Limb (tissue), 2 donors: ENCODE results near the gene WNT9B.

ENCODE experiments used
- DNase-seq, 2 donors: peaks; one replicate each; pipeline ENCODE4 v3.0.0-alpha.2; 2016; ENCODE audit errors: extremely low spot score in 2 of 2

WNT9B gene

DNA sequence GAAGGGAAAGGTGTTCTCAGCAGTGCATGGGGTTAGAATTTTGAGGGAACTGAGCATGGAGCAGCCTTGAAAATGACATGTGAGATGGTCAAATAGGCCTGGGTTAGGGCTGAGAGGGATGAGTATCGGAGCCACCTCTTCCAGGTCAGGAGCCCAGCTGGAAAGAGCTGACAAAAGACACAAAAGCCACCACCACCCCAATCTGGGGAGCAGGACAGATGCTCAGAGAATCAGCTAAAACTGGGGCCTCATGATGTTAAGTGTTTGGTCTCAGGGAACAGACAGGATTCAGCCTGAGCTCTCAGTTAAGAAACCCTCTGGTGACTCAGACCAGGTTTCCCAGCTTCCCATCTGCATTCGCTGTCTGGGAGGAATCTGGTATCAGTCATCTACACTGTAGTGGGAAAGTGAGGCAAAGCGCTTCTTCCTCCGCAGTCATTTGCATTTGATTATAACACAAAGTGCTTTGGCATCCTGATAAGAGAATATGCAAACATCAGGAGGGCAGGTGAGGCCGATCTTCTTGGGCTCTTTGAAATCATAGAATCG, 2.6 kb downstream of the WNT9B start:
- no peak for DNase-seq

- no peak for DNase-seq
Measured at GRCh38 chr17:46854515-46854914, 3.1 kb downstream of the WNT9B start.

- DNase-seq = no peak
Measured at GRCh38 chr17:46854948-46855347, 3.6 kb downstream of the WNT9B start.

- DNase-seq = no peak
Measured at GRCh38 chr17:46857600-46857999, 6.2 kb downstream of the WNT9B start.

- DNase-seq = no peak
Measured at GRCh38 chr17:46859996-46860395, 8.6 kb downstream of the WNT9B start.

- DNase-seq = no peak
Measured at GRCh38 chr17:46862949-46863348, 11.6 kb downstream of the WNT9B start.

DNA sequence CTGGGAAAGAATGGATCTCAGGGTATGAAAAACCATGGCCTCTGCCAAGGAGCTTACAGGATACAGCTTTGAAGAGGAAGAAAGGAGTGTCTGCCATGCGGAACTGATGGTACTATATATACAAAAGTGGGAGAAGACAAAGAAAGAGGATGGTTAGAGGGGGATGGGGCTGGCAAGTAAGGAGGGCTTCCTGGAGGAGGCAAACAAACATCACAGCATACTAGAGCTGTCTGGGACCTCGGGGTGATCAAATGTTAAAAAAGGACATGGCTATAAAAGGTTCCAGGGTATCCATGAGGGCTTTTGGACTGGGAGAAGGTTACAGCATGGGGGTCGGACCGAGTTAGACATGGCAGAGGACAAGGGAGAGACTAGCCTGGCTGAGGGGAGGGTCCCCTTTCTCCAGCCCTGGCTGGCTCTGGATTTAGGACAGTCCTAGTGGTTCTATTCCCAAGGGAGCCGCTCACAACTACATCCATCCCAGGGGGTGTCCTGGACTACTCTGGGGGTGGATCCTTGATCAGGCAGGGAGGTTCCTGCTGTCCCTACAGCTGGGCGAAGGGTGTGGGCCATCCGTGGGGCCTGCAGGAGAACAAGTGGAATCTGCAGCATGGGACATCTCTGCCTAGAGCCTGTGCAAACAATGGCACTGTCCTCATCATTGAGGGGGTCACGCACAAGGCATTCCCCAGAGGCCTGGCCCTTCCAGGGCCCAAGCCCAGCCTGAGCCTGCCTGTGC, 12.2 kb downstream of the WNT9B start:
- DNase-seq = no peak

- DNase-seq = no peak
Measured at GRCh38 chr17:46865100-46865499, 13.7 kb downstream of the WNT9B start.

DNA sequence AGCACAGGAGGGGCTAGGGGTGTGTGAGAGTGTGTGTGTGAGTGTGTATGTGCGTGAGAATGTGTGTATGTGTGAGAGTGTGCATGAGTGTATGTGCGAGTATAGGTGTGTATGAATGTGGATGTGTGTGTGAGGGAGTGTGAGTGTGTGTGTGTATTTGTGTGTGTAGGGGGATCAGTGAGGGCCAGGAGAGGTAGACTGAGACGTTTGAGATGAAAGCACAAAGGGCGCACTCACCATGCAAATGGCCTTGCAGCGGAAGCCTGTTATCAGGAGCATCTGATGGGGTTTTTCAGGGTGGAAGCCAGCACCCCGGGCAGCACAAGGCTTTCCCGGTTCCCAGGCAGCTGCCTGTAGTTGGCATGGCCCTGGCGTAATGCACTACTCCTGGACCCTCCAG, 14.9 kb downstream of the WNT9B start:
- no peak for DNase-seq

DNA sequence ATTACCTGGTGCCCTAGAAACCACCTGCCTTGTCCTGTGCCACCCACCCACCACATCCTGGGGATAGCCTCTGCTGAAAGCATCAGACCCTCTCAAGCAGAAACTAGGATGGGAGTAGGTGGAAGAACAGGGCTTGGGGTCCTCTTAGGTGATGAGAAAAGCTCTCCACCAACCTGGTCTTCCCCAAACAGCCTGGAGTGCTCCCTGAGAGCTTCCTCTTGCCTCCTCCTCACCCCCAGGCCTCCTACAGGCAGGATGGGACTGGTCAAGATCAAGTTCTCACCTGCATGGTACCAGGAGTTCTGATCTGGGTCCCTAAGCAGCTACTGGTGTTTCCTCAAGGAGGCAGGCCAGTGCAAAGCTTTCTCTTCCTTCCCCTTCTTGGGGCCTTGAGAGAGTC, 15.4 kb downstream of the WNT9B start:
- DNase-seq = no peak

DNA sequence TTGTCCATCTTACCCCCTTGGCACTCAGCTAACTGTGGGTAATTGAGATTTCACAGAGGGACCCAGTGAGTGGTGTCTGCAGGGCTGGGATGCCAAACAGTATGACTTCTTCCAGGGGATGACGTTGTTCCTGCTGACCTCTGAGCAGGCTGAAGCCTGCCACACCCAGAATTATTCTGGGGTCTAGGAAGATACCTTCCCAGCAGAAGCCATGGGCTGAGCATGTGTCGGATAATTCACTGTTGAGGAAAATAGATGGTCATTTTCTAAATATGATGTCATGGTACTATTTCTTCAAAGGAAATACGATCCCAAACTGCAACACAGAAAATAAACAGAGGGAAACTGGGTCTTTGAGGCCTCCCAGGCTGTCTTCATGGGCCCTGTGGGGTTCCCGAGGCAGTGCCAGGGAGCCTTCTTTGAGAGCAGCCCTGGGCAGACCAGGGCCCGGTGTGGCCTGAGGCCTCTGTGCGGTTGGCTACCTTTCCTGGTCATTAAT, 17.4 kb downstream of the WNT9B start:
- no peak for DNase-seq

- DNase-seq = no peak
Measured at GRCh38 chr17:46869296-46869695, 17.9 kb downstream of the WNT9B start.

DNA sequence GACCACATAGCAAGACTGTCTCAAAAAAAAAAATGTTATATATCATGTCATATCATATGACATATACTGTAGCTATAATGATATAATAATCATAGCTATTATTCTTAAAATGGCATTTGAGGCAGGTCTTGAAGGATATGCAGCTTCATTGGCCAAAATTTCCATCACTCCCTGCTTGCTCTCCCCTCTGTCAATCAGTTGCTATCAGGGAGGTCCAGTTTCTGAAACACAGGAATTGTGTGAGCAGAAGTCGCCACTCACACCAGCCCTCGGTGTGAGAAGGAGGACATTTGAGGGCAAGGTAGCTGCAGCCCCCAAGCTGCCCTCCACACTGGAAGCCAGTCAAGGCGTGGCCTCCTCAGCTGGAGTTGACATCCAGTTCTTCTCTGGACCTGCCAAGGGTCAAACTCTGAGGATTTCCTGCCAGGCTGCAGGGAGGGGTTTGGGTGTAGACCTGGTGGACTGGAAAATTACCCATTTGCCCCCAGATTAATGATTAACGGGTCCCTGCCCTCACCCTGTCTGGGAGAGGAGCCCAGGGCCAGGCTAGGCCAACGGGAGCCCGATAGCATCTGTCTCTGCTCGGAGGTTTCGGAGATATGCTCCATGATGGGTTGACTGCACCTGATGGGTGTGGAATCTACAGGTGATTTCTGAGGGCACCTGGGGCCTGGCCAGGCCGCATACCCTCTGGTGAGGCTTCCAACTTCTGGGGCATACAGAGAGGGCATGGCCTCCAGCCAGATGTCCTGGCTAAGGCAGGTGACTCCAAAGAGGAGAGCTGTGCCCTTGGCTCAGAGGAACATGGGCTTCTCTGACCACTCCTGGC, 18.8 kb downstream of the WNT9B start:
- no peak for DNase-seq

DNA sequence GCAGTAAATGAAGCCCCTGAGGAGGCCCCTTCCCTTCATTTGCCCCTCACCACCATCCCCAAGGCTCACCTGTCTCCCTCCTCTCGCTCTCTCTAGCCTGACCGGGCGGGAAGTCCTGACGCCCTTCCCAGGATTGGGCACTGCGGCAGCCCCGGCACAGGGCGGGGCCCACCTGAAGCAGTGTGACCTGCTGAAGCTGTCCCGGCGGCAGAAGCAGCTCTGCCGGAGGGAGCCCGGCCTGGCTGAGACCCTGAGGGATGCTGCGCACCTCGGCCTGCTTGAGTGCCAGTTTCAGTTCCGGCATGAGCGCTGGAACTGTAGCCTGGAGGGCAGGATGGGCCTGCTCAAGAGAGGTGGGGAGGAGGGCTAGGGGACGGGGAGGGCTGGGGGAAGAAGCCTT, 21.0 kb downstream of the WNT9B start:
- DNase-seq = no peak

DNA sequence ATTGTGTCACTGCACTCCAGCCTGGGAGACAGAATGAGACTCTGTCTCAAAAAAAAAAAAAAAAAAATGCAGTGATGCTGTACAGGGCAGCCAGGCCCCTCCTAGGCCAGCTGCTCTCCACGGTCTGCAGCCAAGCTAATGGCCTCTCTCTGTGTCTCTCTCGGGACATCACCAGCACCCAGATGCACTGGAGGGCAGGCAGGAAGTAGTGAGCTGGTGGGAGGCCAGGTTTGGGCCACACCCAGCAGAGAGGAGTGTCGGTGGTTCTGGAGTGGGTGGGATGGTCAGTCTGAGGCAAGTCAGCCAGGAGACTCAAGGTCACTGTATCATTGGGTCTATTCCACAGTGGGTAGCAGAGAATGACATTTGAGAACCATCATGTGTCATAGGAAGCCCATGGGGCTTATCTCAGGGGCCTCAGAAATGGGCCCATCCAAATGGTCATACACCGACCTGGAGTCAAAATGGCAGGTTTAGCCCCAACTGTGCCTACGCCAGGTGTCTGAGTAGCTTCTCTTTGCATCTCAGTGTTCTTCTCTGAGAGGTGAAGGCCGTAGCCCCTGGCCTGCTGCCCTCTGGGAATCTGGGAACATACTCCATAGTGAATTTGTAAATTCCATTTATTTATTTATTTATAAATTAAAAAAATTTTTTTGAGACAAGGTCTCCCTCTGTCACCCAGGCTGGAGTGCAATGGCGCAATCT, 22.7 kb downstream of the WNT9B start:
- DNase-seq = no peak

DNA sequence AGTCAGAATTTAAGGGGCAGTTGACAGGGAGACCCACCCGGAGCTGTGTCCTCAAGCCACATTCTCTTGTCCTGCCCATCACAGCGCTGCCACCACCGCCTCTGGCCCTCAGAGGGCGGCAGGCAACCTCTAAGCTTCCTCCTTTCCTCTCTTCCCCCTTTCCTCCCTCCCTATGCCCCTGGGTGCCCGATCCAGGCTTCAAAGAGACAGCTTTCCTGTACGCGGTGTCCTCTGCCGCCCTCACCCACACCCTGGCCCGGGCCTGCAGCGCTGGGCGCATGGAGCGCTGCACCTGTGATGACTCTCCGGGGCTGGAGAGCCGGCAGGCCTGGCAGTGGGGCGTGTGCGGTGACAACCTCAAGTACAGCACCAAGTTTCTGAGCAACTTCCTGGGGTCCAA, 23.5 kb downstream of the WNT9B start:
- DNase-seq = no peak

DNA sequence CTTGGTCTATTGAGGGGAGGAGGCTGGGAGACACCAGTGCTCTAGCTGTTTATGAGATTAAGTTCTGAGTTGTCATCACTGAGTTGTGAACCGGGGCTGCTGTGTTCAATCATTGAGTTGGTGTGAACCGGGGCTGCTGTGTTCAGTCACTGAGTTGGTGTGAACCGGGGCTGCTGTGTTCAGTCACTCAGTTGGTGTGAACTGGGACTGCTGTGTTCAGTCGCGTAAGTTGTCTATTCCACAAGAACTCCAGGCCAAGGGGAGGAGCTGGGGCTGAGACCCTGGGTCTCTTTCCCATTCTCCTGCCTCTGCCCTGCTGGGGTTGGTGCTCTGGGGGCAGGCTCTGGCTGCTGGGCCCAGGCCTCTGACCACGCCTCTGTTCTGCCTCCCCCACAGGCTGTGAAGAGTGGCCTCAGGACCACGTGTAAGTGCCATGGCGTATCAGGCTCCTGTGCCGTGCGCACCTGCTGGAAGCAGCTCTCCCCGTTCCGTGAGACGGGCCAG, 24.5 kb downstream of the WNT9B start:
- no peak for DNase-seq

- DNase-seq = no peak
Measured at GRCh38 chr17:46876353-46876887, 25.0 kb downstream of the WNT9B start.

DNA sequence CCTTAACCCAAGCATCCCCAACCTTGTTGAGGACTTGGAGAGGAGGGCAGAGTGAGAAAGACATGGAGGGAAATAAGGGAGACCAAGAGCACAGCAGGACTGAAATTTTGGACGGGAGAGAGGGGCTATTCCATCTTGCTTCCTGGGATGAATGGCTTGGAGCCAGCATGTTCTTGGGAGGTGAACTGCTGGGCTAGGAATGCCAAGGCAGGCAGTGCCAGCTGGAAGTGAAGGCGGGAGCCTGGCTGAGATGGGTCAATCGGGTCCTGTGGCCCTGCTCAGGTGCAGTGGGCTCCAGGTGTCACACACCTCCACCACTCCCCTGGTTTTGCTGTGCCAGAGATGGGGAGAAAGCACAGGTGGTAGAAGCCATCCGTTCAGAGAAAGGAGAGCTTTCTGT, 25.5 kb downstream of the WNT9B start:
- no peak for DNase-seq

- DNase-seq = no peak
Measured at GRCh38 chr17:46877466-46877865, 26.1 kb downstream of the WNT9B start.

DNA sequence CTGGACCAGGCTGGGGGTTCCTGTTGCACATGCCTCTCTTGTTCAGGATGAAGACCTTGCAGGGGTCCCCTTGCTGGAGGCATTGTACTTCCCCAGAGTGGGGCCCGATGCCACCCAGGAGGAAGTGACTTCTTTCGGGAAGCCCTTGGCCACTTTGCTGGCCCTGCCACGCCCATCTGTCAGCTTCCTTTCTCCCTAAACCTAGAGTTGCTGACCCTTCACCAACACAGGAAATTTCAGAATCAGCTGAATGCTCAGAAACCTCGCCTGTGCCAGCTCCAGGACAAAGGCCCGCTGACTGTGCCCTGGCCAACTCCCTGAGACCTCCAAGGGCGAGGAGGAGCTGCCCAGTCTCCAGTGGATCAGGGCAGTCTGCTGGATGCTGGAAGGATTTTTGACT, 26.7 kb downstream of the WNT9B start:
- DNase-seq = no peak
